Brain pericyte (primary cell): ENCODE measurements around the gene DSG2.

Source experiments
- DNase-seq: peaks from one replicate; pipeline ENCODE4 v3.0.0-alpha.2; 2012; ENCODE audit warnings: low read depth, low spot score

DSG2 gene

DNA sequence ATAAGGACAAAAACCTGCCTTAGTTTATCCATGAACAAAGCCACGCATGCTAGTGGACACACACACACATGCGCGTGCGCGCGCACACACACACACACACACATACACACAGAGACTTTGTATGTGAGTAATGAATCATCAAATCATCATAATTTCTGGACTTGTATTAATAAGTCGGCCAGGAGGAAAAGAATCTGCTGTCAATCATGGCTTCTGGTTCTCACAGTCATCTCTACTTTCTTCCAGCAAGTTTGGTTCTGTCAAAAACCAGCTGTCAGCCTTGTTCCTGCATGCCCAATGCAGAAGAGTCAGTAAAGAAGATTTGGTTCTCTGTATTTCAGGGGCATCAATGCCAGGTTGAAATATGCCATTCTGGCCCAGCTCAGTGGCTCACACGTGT, 92.6 kb downstream of the DSG2 start:
- no peak for DNase-seq

DNA sequence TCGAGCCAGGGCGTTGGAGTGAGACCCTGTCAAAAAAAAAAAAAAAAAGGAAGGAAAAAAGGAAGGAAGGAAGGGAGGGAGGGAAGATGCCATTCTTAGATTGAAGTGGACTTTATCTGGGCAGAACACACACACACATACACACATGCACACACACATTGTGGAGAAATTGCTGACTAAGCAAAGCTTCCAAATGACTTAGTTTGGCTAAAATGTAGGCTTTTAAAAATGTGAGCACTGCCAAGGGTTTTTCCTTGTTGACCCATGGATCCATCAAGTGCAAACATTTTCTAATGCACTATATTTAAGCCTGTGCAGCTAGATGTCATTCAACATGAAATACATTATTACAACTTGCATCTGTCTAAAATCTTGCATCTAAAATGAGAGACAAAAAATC, 93.1 kb downstream of the DSG2 start:
- no peak for DNase-seq

- DNase-seq: no peak
Measured at GRCh38 chr18:31591628-31592027, 93.7 kb downstream of the DSG2 start, which contains the start of gene TTR. Gene TTR (plus strand): TSS chr18:31591877. CDS start chr18:31591903, 26 bp downstream.

DNA sequence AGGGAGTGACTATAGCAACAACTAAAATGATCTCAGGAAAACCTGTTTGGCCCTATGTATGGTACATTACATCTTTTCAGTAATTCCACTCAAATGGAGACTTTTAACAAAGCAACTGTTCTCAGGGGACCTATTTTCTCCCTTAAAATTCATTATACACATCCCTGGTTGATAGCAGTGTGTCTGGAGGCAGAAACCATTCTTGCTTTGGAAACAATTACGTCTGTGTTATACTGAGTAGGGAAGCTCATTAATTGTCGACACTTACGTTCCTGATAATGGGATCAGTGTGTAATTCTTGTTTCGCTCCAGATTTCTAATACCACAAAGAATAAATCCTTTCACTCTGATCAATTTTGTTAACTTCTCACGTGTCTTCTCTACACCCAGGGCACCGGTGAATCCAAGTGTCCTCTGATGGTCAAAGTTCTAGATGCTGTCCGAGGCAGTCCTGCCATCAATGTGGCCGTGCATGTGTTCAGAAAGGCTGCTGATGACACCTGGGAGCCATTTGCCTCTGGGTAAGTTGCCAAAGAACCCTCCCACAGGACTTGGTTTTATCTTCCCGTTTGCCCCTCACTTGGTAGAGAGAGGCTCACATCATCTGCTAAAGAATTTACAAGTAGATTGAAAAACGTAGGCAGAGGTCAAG, 94.7 kb downstream of the DSG2 start:
- DNase-seq: no peak

- DNase-seq: no peak
Measured at GRCh38 chr18:31595121-31595771, 97.3 kb downstream of the DSG2 start.

- no peak for DNase-seq
Measured at GRCh38 chr18:31596081-31596872, 98.3 kb downstream of the DSG2 start.

- DNase-seq: no peak
Measured at GRCh38 chr18:31598021-31598805, 100.2 kb downstream of the DSG2 start.
